A549 (cell line): ENCODE results near the gene SLC35B2. TPM values are rescaled to one million over a fixed set of nuclear protein-coding genes. Genes with fewer than 3 reads are reported as not detected.

Experiments
- ATAC-seq, 2 experiments: fragments of 200-7000 bp in 1 of 2; fragments of >200 bp in 1 of 2; cut with Nextera tagmentation in 1 of 2; cut with Tn5 transposase in 1 of 2; 3 replicates each; pipeline versions ENCODE4 v1.8.0 to v1.9.1; 2018 to 2020; ENCODE audit warnings: mild to moderate bottlenecking in 1 of 2, moderate library complexity in 1 of 2
- CTCF ChIA-PET: fragments of 300-600 bp; sonication (Branson Sonifier 250); formaldehyde crosslinking; extraction: SDS; loops from one replicate; lab custom pipeline; 2021; ENCODE audit warnings: antibody characterized with exemption, inconsistent platforms; lab: Yijun Ruan, JAX
- POLR2A ChIA-PET: fragments of 350-600 bp; formaldehyde crosslinking; extraction: SDS; loops from one replicate; lab custom pipeline; 2021; ENCODE audit warnings: antibody characterized with exemption, inconsistent platforms; lab: Yijun Ruan, JAX
- DNase-seq, 2 experiments: peaks; one replicate each; pipeline versions ENCODE4 v3.0.0 to v3.0.0-alpha.2; 2011 to 2016; ENCODE audit warnings: low read depth in 1 of 2, low spot score in 1 of 2
- FAIRE-seq: peaks from 2 replicates; lab custom pipeline; 2011; peaks lifted over from hg19 to GRCh38; lab: Jason Lieb, UNC
- H3K27ac ChIP-seq, 2 experiments: fragments of >200 bp; sonication (Bioruptor Twin); formaldehyde crosslinking; 3 replicates each; pipeline ENCODE4 v1.5.1; 2016 to 2017
- H3K4me1 ChIP-seq: fragments of >200 bp; sonication (Bioruptor Twin); formaldehyde crosslinking; 3 replicates; pipeline ENCODE4 v1.6.1; 2016
- H3K4me2 ChIP-seq: fragments of >200 bp; sonication (Bioruptor Twin); formaldehyde crosslinking; 3 replicates; pipeline ENCODE4 v1.6.1; 2016
- H3K4me3 ChIP-seq: fragments of >200 bp; sonication (Bioruptor Twin); formaldehyde crosslinking; 3 replicates; pipeline ENCODE4 v1.5.1; 2016
- H3K9me3 ChIP-seq: fragments of >200 bp; sonication (Bioruptor Twin); formaldehyde crosslinking; 3 replicates; pipeline ENCODE4 v1.6.1; 2016
- BHLHE40 ChIP-seq: IDR thresholded peaks from 2 replicates; pipeline ENCODE4 v1.6.1; 2012; ENCODE audit warnings: low read depth, low read length, inconsistent platforms
- CBX2 ChIP-seq: fragments of 200-600 bp; sonication (generic); IDR thresholded peaks from 2 replicates; pipeline ENCODE4 v1.6.1; 2016; ENCODE audit warnings: low read depth, mild to moderate bottlenecking, borderline replicate concordance
- CTCF ChIP-seq: fragments of >200 bp; sonication (Bioruptor Twin); formaldehyde crosslinking; IDR thresholded peaks from 3 replicates; pipeline ENCODE4 v1.5.1; 2016
- E2F6 ChIP-seq: IDR thresholded peaks from 2 replicates; pipeline ENCODE4 v1.6.1; 2012; ENCODE audit warnings: low read depth, borderline replicate concordance
- EHMT2 ChIP-seq: fragments of 200-600 bp; sonication (generic); IDR thresholded peaks from 2 replicates; pipeline ENCODE4 v1.6.1; 2016; ENCODE audit warnings: antibody characterized with exemption, low read depth, mild to moderate bottlenecking, moderate library complexity
- FOSB ChIP-seq: fragments of 250-450 bp; sonication (Bioruptor Pico); IDR thresholded peaks from 2 replicates; pipeline ENCODE4 v1.5.0; 2020; ENCODE audit warnings: mild to moderate bottlenecking, moderate library complexity
- FOXS1 ChIP-seq: fragments of 250-450 bp; sonication (Bioruptor Pico); IDR thresholded peaks from 2 replicates; pipeline ENCODE4 v1.5.0; 2020; ENCODE audit warnings: mild to moderate bottlenecking, moderate library complexity
- HEYL ChIP-seq: fragments of 250-450 bp; sonication (Bioruptor Pico); IDR thresholded peaks from 2 replicates; pipeline ENCODE4 v1.8.0; 2021; ENCODE audit warnings: mild to moderate bottlenecking, moderate library complexity
- HMGXB4 ChIP-seq: fragments of 250-450 bp; sonication (Bioruptor Pico); IDR thresholded peaks from 2 replicates; pipeline ENCODE4 v1.5.0; 2021; ENCODE audit warnings: mild to moderate bottlenecking, moderate library complexity, borderline replicate concordance
- HOXB5 ChIP-seq: fragments of 250-450 bp; sonication (Bioruptor Pico); IDR thresholded peaks from 2 replicates; pipeline ENCODE4 v1.5.0; 2020; ENCODE audit warnings: mild to moderate bottlenecking, moderate library complexity
- NPAS2 ChIP-seq: fragments of 250-450 bp; sonication (Bioruptor Pico); IDR thresholded peaks from 2 replicates; pipeline ENCODE4 v1.8.0; 2022; ENCODE audit warnings: mild to moderate bottlenecking, moderate library complexity, borderline replicate concordance
- NR3C1 ChIP-seq: fragments of >200 bp; sonication (Bioruptor Twin); formaldehyde crosslinking; IDR thresholded peaks from 3 replicates; pipeline ENCODE4 v1.6.1; 2017
- POLR2AphosphoS2 ChIP-seq: conservative IDR thresholded peaks from 2 replicates; pipeline ENCODE4 v1.6.1; 2012; ENCODE audit warnings: low read length, improper control_type of control experiment, inconsistent platforms
- RAD21 ChIP-seq, 2 experiments: fragments of >200 bp in 1 of 2; sonication (Bioruptor Twin) in 1 of 2; formaldehyde crosslinking in 1 of 2; IDR thresholded peaks in 1 of 2; conservative IDR thresholded peaks in 1 of 2; 2 replicates in 1 of 2; 3 replicates in 1 of 2; pipeline ENCODE4 v1.6.1; 2012 to 2018; ENCODE audit warnings: inconsistent platforms in 1 of 2
- RCOR1 ChIP-seq: fragments of 150-350 bp; IDR thresholded peaks from 2 replicates; pipeline ENCODE4 v1.6.1; 2014; ENCODE audit warnings: antibody characterized with exemption, low read length, low read depth
- RNF2 ChIP-seq: fragments of 200-600 bp; sonication (generic); IDR thresholded peaks from 2 replicates; pipeline ENCODE4 v1.6.1; 2016; ENCODE audit warnings: low read depth, mild to moderate bottlenecking, antibody characterized with exemption, moderate library complexity, borderline replicate concordance
- SMC3 ChIP-seq: fragments of >200 bp; sonication (Bioruptor Twin); formaldehyde crosslinking; IDR thresholded peaks from 3 replicates; pipeline ENCODE4 v1.6.1; 2018; ENCODE audit warnings: inconsistent platforms
- TP53 ChIP-seq: fragments of 250-450 bp; sonication (Bioruptor Pico); IDR thresholded peaks from 2 replicates; pipeline ENCODE4 v1.5.0; 2021; ENCODE audit warnings: mild to moderate bottlenecking, moderate library complexity
- USF2 ChIP-seq: fragments of 450-650 bp; IDR thresholded peaks from 2 replicates; pipeline ENCODE4 v1.6.1; 2014; ENCODE audit warnings: antibody characterized with exemption
- ZSCAN20 ChIP-seq: fragments of 250-450 bp; sonication (Bioruptor Pico); IDR thresholded peaks from 2 replicates; pipeline ENCODE4 v1.8.0; 2022; ENCODE audit warnings: mild to moderate bottlenecking, moderate library complexity
- WGBS: methylation state at CpG from one replicate; pipeline ENCODE4 v1.1.6; 2017; ENCODE audit errors: missing lambda C conversion rate; 5-methylcytosine and 5-hydroxymethylcytosine counted together
- polyA plus RNA-seq, 4 experiments: library from polyadenylated mRNA; depleted of rRNA in 3 of 4; stranded (reverse); fragments of >200 nt; fragmentation: RNase III in 1 of 4; extraction: RNeasy Plus Mini Kit Qiagen cat#74134 plus additional on column Dnase treatment in 1 of 4; gene quantifications; 2 replicates in 3 of 4; 3 replicates in 1 of 4; pipeline ENCODE4 v1.2.3, GENCODE V29; 2011 to 2017

The SLC35B2 gene
- polyA plus RNA-seq, 2 of the 4 experiments (the other 2 are of a cell fraction) = 44.5 to 45.6 TPM

- no peak for FAIRE-seq
Observed at GRCh38 chr6:44260451-44261297, 3.3 kb upstream of the SLC35B2 start.

GRCh38 chr6:44260011-44260410, 2.7 kb upstream of the SLC35B2 start:
- no peak for ATAC-seq
- ChIA-PET POLR2A (no interaction called here), CTCF (no interaction called here)
- no peak for FAIRE-seq
- Histone ChIP-seq H3K27ac (no peak overlapping the region), H3K4me1 (peaks cover 32% of the 10 kb centered on the region), H3K4me2 (no peak overlapping the region), H3K9me3 (no peaks in the 10 kb centered on the region), H3K4me3 (no peak overlapping the region)
- no peak for DNase-seq
- TF ChIP-seq BHLHE40 = no peak
- no peak for TF ChIP-seq USF2
- TF ChIP-seq RCOR1 = no peak
- TF ChIP-seq HEYL (CRISPR knock-in tag) = no peak
- no peak for TF ChIP-seq HOXB5
- no peak for TF ChIP-seq RAD21 (conservative IDR thresholded peaks at IDR 0.05 in 1 of 2, IDR thresholded peaks at IDR 0.05 in 1 of 2)
- TF ChIP-seq E2F6 = no peak
- no peak for TF ChIP-seq FOSB
- TF ChIP-seq POLR2AphosphoS2 = no peak
- no peak for TF ChIP-seq EHMT2
- no peak for TF ChIP-seq NR3C1
- TF ChIP-seq RNF2 = no peak
- no peak for TF ChIP-seq NPAS2 (CRISPR knock-in tag)
- TF ChIP-seq TP53 = no peak
- no peak for TF ChIP-seq FOXS1
- WGBS = 95% methylated on average over 4 of the region's 8 CpGs

More at GRCh38 chr6:44260451-44261297, 3.3 kb upstream of the SLC35B2 start:
- Histone ChIP-seq H3K9me3 (no peaks in the 10 kb centered on the region), H3K27ac (no peak overlapping the region), H3K4me1 (peaks cover 32% of the 10 kb centered on the region), H3K4me3 (no peak overlapping the region), H3K4me2 (no peak overlapping the region)
- POLR2A ChIA-PET = no interaction called here
- TF ChIP-seq EHMT2 (no peak), CTCF (no peak)
- DNase-seq = no peak
- CTCF ChIA-PET = interaction anchor here (1.3 to 2.7 kb wide), 2 partner anchors 26 to 78 kb away, joined by 4 to 13 read pairs; no protein-coding TSS in a partner anchor
- ATAC-seq = no peak
- WGBS = 81% methylated on average over 6 of the region's 6 CpGs

- 73% methylated on average over 3 of the region's 3 CpGs for WGBS
- TF ChIP-seq CBX2 (no peak), RAD21 (conservative IDR thresholded peaks at IDR 0.05 in 1 of 2, IDR thresholded peaks at IDR 0.05 in 1 of 2) (no peak), SMC3 (no peak), HEYL (CRISPR knock-in tag) (no peak), ZSCAN20 (CRISPR knock-in tag) (no peak), E2F6 (no peak), HMGXB4 (CRISPR knock-in tag) (no peak)
- Histone ChIP-seq H3K4me2 (no peak overlapping the region), H3K9me3 (no peaks in the 10 kb centered on the region), H3K4me1 (peaks cover 30% of the 10 kb centered on the region), H3K27ac (no peak overlapping the region), H3K4me3 (no peak overlapping the region)
- FAIRE-seq (no peak), ATAC-seq (no peak), DNase-seq (no peak)
- ChIA-PET CTCF (interaction anchor here (0.8 to 1.6 kb wide), 2 partner anchors 17 to 80 kb away, joined by 3 to 5 read pairs; no protein-coding TSS in a partner anchor), POLR2A (no interaction called here)
Observed at GRCh38 chr6:44258921-44259320, 1.6 kb upstream of the SLC35B2 start.
